ENCODE measurements around the gene CDRT15L2.

- TF ChIP-seq GATA3 (IDR thresholded peaks at IDR 0.05; ENCODE audit: low read depth, low read length), result no peak
- TF ChIP-seq GATA2 (IDR thresholded peaks at IDR 0.05; ENCODE audit: low read depth, low read length), result no peak
Measured at GRCh38 chr17:20562587-20562986, 16.9 kb upstream of the CDRT15L2 start.
